BLaER1 (cell line): ENCODE results near the gene POTEJ.
"Not testable (repeated sequence)": the region's sequence is repeated elsewhere in the genome, so short reads cannot be mapped to it uniquely, and the experiment has no call there.

Experiments used
- H3K27ac ChIP-seq: shearing (Covaris generic); formaldehyde crosslinking; 2 replicates; pipeline ENCODE4 v1.8.1; 2022
- H3K27me3 ChIP-seq: shearing (Covaris generic); formaldehyde crosslinking; 2 replicates; pipeline ENCODE4 v1.8.1; 2022
- H3K36me3 ChIP-seq: shearing (Covaris generic); formaldehyde crosslinking; 2 replicates; pipeline ENCODE4 v1.8.1; 2022
- H3K4me1 ChIP-seq: shearing (Covaris generic); formaldehyde crosslinking; 2 replicates; pipeline ENCODE4 v1.8.1; 2022
- H3K4me2 ChIP-seq: shearing (Covaris generic); formaldehyde crosslinking; 2 replicates; pipeline ENCODE4 v1.8.1; 2022
- H3K4me3 ChIP-seq: shearing (Covaris generic); formaldehyde crosslinking; 2 replicates; pipeline ENCODE4 v1.8.1; 2022
- H3K9ac ChIP-seq: shearing (Covaris generic); formaldehyde crosslinking; 2 replicates; pipeline ENCODE4 v1.8.1; 2022
- H3K9me3 ChIP-seq: shearing (Covaris generic); formaldehyde crosslinking; 2 replicates; pipeline ENCODE4 v1.8.1; 2022
- H4K20me1 ChIP-seq: shearing (Covaris generic); formaldehyde crosslinking; 2 replicates; pipeline ENCODE4 v1.8.1; 2022

Gene POTEJ

GRCh38 chr2:130592791-130593414 lies 18.3 kb upstream of the POTEJ start:
- H4K20me1 ChIP-seq, H3K9me3 ChIP-seq, H3K27ac ChIP-seq, H3K36me3 ChIP-seq, H3K4me2 ChIP-seq, H3K9ac ChIP-seq, H3K4me1 ChIP-seq, H3K4me3 ChIP-seq, H3K27me3 ChIP-seq: not testable (repeated sequence)

- H3K9me3 ChIP-seq, H3K4me3 ChIP-seq, H3K27me3 ChIP-seq, H3K27ac ChIP-seq, H3K36me3 ChIP-seq, H3K9ac ChIP-seq, H3K4me2 ChIP-seq, H3K4me1 ChIP-seq, H4K20me1 ChIP-seq: not testable (repeated sequence)
Measured at GRCh38 chr2:130594011-130594410, 17.2 kb upstream of the POTEJ start.

- H4K20me1 ChIP-seq, H3K4me1 ChIP-seq, H3K9me3 ChIP-seq, H3K9ac ChIP-seq, H3K4me3 ChIP-seq, H3K36me3 ChIP-seq, H3K27me3 ChIP-seq, H3K27ac ChIP-seq, H3K4me2 ChIP-seq: not testable (repeated sequence)
Measured at GRCh38 chr2:130596757-130597156, 14.5 kb upstream of the POTEJ start.

GRCh38 chr2:130597994-130598393 lies 13.2 kb upstream of the POTEJ start:
- not testable (repeated sequence) for H3K27ac ChIP-seq, H3K9ac ChIP-seq, H3K9me3 ChIP-seq, H4K20me1 ChIP-seq, H3K36me3 ChIP-seq, H3K4me1 ChIP-seq, H3K4me3 ChIP-seq, H3K27me3 ChIP-seq, H3K4me2 ChIP-seq

GRCh38 chr2:130598463-130598862 lies 12.8 kb upstream of the POTEJ start:
- not testable (repeated sequence) for H3K4me2 ChIP-seq, H4K20me1 ChIP-seq, H3K9ac ChIP-seq, H3K27me3 ChIP-seq, H3K4me3 ChIP-seq, H3K4me1 ChIP-seq, H3K27ac ChIP-seq, H3K9me3 ChIP-seq, H3K36me3 ChIP-seq

- not testable (repeated sequence) for H3K9ac ChIP-seq, H3K4me1 ChIP-seq, H4K20me1 ChIP-seq, H3K9me3 ChIP-seq, H3K4me3 ChIP-seq, H3K27me3 ChIP-seq, H3K4me2 ChIP-seq, H3K36me3 ChIP-seq, H3K27ac ChIP-seq
Measured at GRCh38 chr2:130599393-130599792, 11.8 kb upstream of the POTEJ start, which contains the start of gene CFC1. Gene CFC1 (minus strand): TSS chr2:130599575. CDS start chr2:130599287, 288 bp downstream.

- H3K27me3 ChIP-seq, H3K27ac ChIP-seq, H3K9me3 ChIP-seq: not testable (repeated sequence)
Measured at GRCh38 chr2:130599926-130600325, 11.3 kb upstream of the POTEJ start.

GRCh38 chr2:130601648-130602302 lies 9.5 kb upstream of the POTEJ start:
- not testable (repeated sequence) for H3K9ac ChIP-seq, H3K4me1 ChIP-seq, H3K4me2 ChIP-seq, H3K36me3 ChIP-seq, H3K4me3 ChIP-seq, H3K27ac ChIP-seq, H4K20me1 ChIP-seq, H3K27me3 ChIP-seq, H3K9me3 ChIP-seq

More at GRCh38 chr2:130599926-130600325, 11.3 kb upstream of the POTEJ start:
- H3K4me1 ChIP-seq, H4K20me1 ChIP-seq, H3K4me2 ChIP-seq, H3K36me3 ChIP-seq, H3K4me3 ChIP-seq, H3K9ac ChIP-seq: not testable (repeated sequence)

- not testable (repeated sequence) for H3K4me3 ChIP-seq, H3K9me3 ChIP-seq, H3K27me3 ChIP-seq, H3K36me3 ChIP-seq, H3K27ac ChIP-seq, H3K9ac ChIP-seq, H4K20me1 ChIP-seq, H3K4me1 ChIP-seq, H3K4me2 ChIP-seq
Measured at GRCh38 chr2:130608276-130609001, 2.8 kb upstream of the POTEJ start.

- not testable (repeated sequence) for H3K4me1 ChIP-seq, H3K9ac ChIP-seq, H3K27me3 ChIP-seq, H3K27ac ChIP-seq, H3K9me3 ChIP-seq, H3K4me3 ChIP-seq, H4K20me1 ChIP-seq, H3K4me2 ChIP-seq, H3K36me3 ChIP-seq
Measured at GRCh38 chr2:130609002-130609920, 2.0 kb upstream of the POTEJ start.

GRCh38 chr2:130610486-130610885 lies 754 bp upstream of the POTEJ start:
- not testable (repeated sequence) for H4K20me1 ChIP-seq, H3K4me2 ChIP-seq, H3K9me3 ChIP-seq, H3K4me3 ChIP-seq, H3K36me3 ChIP-seq, H3K27me3 ChIP-seq, H3K9ac ChIP-seq, H3K27ac ChIP-seq, H3K4me1 ChIP-seq

- H3K9me3 ChIP-seq, H3K27me3 ChIP-seq, H3K4me1 ChIP-seq: not testable (repeated sequence)
Measured at GRCh38 chr2:130628784-130629475, 17.7 kb downstream of the POTEJ start.

GRCh38 chr2:130638973-130639372 lies 27.7 kb downstream of the POTEJ start:
- not testable (repeated sequence) for H3K4me2 ChIP-seq, H3K27ac ChIP-seq, H3K4me3 ChIP-seq, H4K20me1 ChIP-seq, H3K9me3 ChIP-seq, H3K36me3 ChIP-seq, H3K4me1 ChIP-seq, H3K9ac ChIP-seq, H3K27me3 ChIP-seq

More at GRCh38 chr2:130628784-130629475, 17.7 kb downstream of the POTEJ start:
- H3K27ac ChIP-seq, H3K4me3 ChIP-seq, H4K20me1 ChIP-seq, H3K9ac ChIP-seq, H3K4me2 ChIP-seq, H3K36me3 ChIP-seq: not testable (repeated sequence)

- H4K20me1 ChIP-seq, H3K9ac ChIP-seq, H3K27me3 ChIP-seq, H3K4me3 ChIP-seq, H3K27ac ChIP-seq, H3K4me1 ChIP-seq, H3K36me3 ChIP-seq, H3K9me3 ChIP-seq, H3K4me2 ChIP-seq: not testable (repeated sequence)
Measured at GRCh38 chr2:130641688-130642087, 30.4 kb downstream of the POTEJ start.
